HEK293 (cell line): Measurements from ENCODE around the gene DSCAM.

Experiments used
- CTCF ChIA-PET: fragments of 350-600 bp; formaldehyde crosslinking; extraction: SDS; loops from one replicate; lab custom pipeline; 2021; ENCODE audit warnings: antibody characterized with exemption; lab: Yijun Ruan, JAX
- POLR2A ChIA-PET: fragments of 300-600 bp; formaldehyde crosslinking; extraction: SDS; loops from one replicate; lab custom pipeline; 2020; ENCODE audit warnings: antibody characterized with exemption, inconsistent platforms; lab: Yijun Ruan, JAX
- H3K27ac ChIP-seq: fragments of 200-500 bp; sonication (Bioruptor generic); 2 replicates; pipeline ENCODE4 v1.5.1; 2014; ENCODE audit warnings: low read depth, low read length, control low read depth, inconsistent platforms; ENCODE audit errors: extremely low read depth
- H3K36me3 ChIP-seq, 2 experiments: fragments of 200-500 bp in 1 of 2; sonication (Bioruptor generic) in 1 of 2; 1 replicate in 1 of 2; 2 replicates in 1 of 2; pipeline ENCODE4 v1.5.1; 2014 to 2017; ENCODE audit warnings: inconsistent platforms in 2 of 2, low read length in 2 of 2; ENCODE audit not compliant: control insufficient read depth in 2 of 2, insufficient read depth in 1 of 2
- H3K4me1 ChIP-seq: fragments of 200-500 bp; sonication (Bioruptor generic); 2 replicates; pipeline ENCODE4 v1.5.1; 2014; ENCODE audit warnings: mild to moderate bottlenecking, low read length, inconsistent platforms; ENCODE audit not compliant: control insufficient read depth, insufficient read depth
- H3K4me3 ChIP-seq: 2 replicates; pipeline ENCODE4 v1.5.1; 2011; ENCODE audit warnings: low read depth, mild to moderate bottlenecking, control low read depth, low read length, moderate library complexity
- H3K9me3 ChIP-seq: fragments of 200-500 bp; sonication (Bioruptor generic); 2 replicates; pipeline ENCODE4 v1.5.1; 2014; ENCODE audit warnings: low read depth, low read length, inconsistent platforms; ENCODE audit not compliant: control insufficient read depth, insufficient read depth
- CTCF ChIP-seq: fragments of 450-650 bp; formaldehyde crosslinking; IDR thresholded peaks from 2 replicates; pipeline ENCODE4 v1.5.1; 2016; ENCODE audit warnings: missing biosample characterization, missing genetic modification characterization
- ELK4 ChIP-seq: IDR thresholded peaks from 2 replicates; pipeline ENCODE4 v1.6.1; 2011; ENCODE audit warnings: mild to moderate bottlenecking, low read depth, low read length, borderline replicate concordance
- GLI2 ChIP-seq: fragments of 450-650 bp; formaldehyde crosslinking; IDR thresholded peaks from 2 replicates; pipeline ENCODE4; 2017; ENCODE audit warnings: missing biosample characterization, missing genetic modification characterization, low read depth, borderline replicate concordance
- HOXA7 ChIP-seq: sonication (generic); formaldehyde crosslinking; IDR thresholded peaks from 2 replicates; pipeline ENCODE4 v1.8.1; 2022; ENCODE audit warnings: missing genetic modification reagents, borderline replicate concordance
- REST ChIP-seq: fragments of 450-650 bp; formaldehyde crosslinking; IDR thresholded peaks from 2 replicates; pipeline ENCODE4 v1.5.1; 2016; ENCODE audit warnings: missing biosample characterization, missing genetic modification characterization
- SP2 ChIP-seq: fragments of 450-650 bp; formaldehyde crosslinking; IDR thresholded peaks from 2 replicates; pipeline ENCODE4 v1.5.1; 2016; ENCODE audit warnings: missing biosample characterization, missing genetic modification characterization
- SP3 ChIP-seq: fragments of 450-650 bp; formaldehyde crosslinking; IDR thresholded peaks from 2 replicates; pipeline ENCODE4 v1.5.1; 2016; ENCODE audit warnings: missing biosample characterization, missing genetic modification characterization
- ZNF138 ChIP-seq: fragments of 450-650 bp; formaldehyde crosslinking; IDR thresholded peaks from 2 replicates; pipeline ENCODE4 v1.5.1; 2016; ENCODE audit warnings: missing biosample characterization, missing genetic modification characterization, borderline replicate concordance
- ZNF157 ChIP-seq: fragments of 450-650 bp; formaldehyde crosslinking; IDR thresholded peaks from 2 replicates; pipeline ENCODE4 v1.5.1; 2016; ENCODE audit warnings: missing biosample characterization, missing genetic modification characterization
- ZNF174 ChIP-seq: fragments of 450-650 bp; formaldehyde crosslinking; IDR thresholded peaks from 2 replicates; pipeline ENCODE4 v1.5.0; 2017; ENCODE audit warnings: missing biosample characterization, mild to moderate bottlenecking, missing genetic modification characterization
- ZNF202 ChIP-seq: fragments of 450-650 bp; formaldehyde crosslinking; IDR thresholded peaks from 2 replicates; pipeline ENCODE4 v1.5.1; 2016; ENCODE audit warnings: missing biosample characterization, missing genetic modification characterization, borderline replicate concordance
- ZNF221 ChIP-seq: fragments of 450-650 bp; formaldehyde crosslinking; IDR thresholded peaks from 2 replicates; pipeline ENCODE4 v1.5.1; 2017; ENCODE audit warnings: missing biosample characterization, missing genetic modification characterization, borderline replicate concordance
- ZNF350 ChIP-seq: fragments of 450-650 bp; formaldehyde crosslinking; IDR thresholded peaks from 2 replicates; pipeline ENCODE4 v1.5.0; 2017; ENCODE audit warnings: missing biosample characterization, mild to moderate bottlenecking, missing genetic modification characterization
- ZNF366 ChIP-seq: fragments of 450-650 bp; formaldehyde crosslinking; conservative IDR thresholded peaks from 2 replicates; pipeline ENCODE4 v1.5.1; 2016; ENCODE audit warnings: missing biosample characterization, missing genetic modification characterization
- ZNF394 ChIP-seq: fragments of 450-650 bp; formaldehyde crosslinking; IDR thresholded peaks from 2 replicates; pipeline ENCODE4 v1.5.1; 2016; ENCODE audit warnings: missing biosample characterization, missing genetic modification characterization, mild to moderate bottlenecking, moderate library complexity, borderline replicate concordance
- ZNF530 ChIP-seq: fragments of 450-650 bp; formaldehyde crosslinking; IDR thresholded peaks from 2 replicates; pipeline ENCODE4 v1.5.1; 2016; ENCODE audit warnings: low read depth, missing biosample characterization, missing genetic modification characterization
- ZNF639 ChIP-seq: fragments of 450-650 bp; formaldehyde crosslinking; IDR thresholded peaks from 2 replicates; pipeline ENCODE4 v1.5.1; 2016; ENCODE audit warnings: missing biosample characterization, missing genetic modification characterization
- ZNF837 ChIP-seq: fragments of 450-650 bp; formaldehyde crosslinking; IDR thresholded peaks from 2 replicates; pipeline ENCODE4 v1.5.1; 2016; ENCODE audit warnings: missing biosample characterization, missing genetic modification characterization
- ZNF843 ChIP-seq: fragments of 450-650 bp; formaldehyde crosslinking; IDR thresholded peaks from 2 replicates; pipeline ENCODE4 v1.5.1; 2016; ENCODE audit warnings: missing biosample characterization, missing genetic modification characterization
- ZXDB ChIP-seq: fragments of 450-650 bp; formaldehyde crosslinking; IDR thresholded peaks from 2 replicates; pipeline ENCODE4 v1.5.1; 2016; ENCODE audit warnings: missing biosample characterization, missing genetic modification characterization
- TF ChIP-seq, protein P1 (sequence below): fragments of 450-650 bp; formaldehyde crosslinking; IDR thresholded peaks from 2 replicates; pipeline ENCODE4 v1.5.1; 2016; ENCODE audit warnings: missing biosample characterization, missing genetic modification characterization
- TF ChIP-seq, protein P2 (sequence below): fragments of 450-650 bp; formaldehyde crosslinking; IDR thresholded peaks from 2 replicates; pipeline ENCODE4 v1.5.1; 2016; ENCODE audit warnings: missing biosample characterization, missing genetic modification characterization

Gene DSCAM

GRCh38 chr21:40011371-40011770 lies 835.6 kb downstream of the DSCAM start (continued):
- TF ChIP-seq, protein P1, sequence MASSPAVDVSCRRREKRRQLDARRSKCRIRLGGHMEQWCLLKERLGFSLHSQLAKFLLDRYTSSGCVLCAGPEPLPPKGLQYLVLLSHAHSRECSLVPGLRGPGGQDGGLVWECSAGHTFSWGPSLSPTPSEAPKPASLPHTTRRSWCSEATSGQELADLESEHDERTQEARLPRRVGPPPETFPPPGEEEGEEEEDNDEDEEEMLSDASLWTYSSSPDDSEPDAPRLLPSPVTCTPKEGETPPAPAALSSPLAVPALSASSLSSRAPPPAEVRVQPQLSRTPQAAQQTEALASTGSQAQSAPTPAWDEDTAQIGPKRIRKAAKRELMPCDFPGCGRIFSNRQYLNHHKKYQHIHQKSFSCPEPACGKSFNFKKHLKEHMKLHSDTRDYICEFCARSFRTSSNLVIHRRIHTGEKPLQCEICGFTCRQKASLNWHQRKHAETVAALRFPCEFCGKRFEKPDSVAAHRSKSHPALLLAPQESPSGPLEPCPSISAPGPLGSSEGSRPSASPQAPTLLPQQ = no peak
- TF ChIP-seq ELK4 (no peak), ZNF138 (tag by site-specific recombination) (no peak), REST (tag by site-specific recombination) (no peak), ZNF350 (no peak), ZNF843 (tag by site-specific recombination) (no peak), CTCF (tag by site-specific recombination) (no peak), ZNF174 (tag by site-specific recombination) (no peak), ZNF639 (tag by site-specific recombination) (no peak), ZNF202 (tag by site-specific recombination) (no peak), ZNF394 (tag by site-specific recombination) (no peak)

GRCh38 chr21:40002978-40003377 lies 844.0 kb downstream of the DSCAM start:
- no peaks in the 10 kb centered on the region for H3K36me3 ChIP-seq
- no peaks in the 10 kb centered on the region for H3K9me3 ChIP-seq
- CTCF ChIA-PET = interaction anchor here (2.4 kb wide), 1 partner anchor 136 kb away, joined by 8 read pairs; the partner anchor contains the start of gene PCP4
- H3K4me1 ChIP-seq = no peaks in the 10 kb centered on the region
- H3K27ac ChIP-seq = no peak overlapping the region
- POLR2A ChIA-PET = no interaction called here
- no peak overlapping the region for H3K4me3 ChIP-seq
- TF ChIP-seq ZNF350 = no peak

- Histone ChIP-seq H3K4me3 (no peak overlapping the region), H3K36me3 (no peaks in the 10 kb centered on the region), H3K4me1 (no peaks in the 10 kb centered on the region), H3K9me3 (no peaks in the 10 kb centered on the region), H3K27ac (no peak overlapping the region)
- ChIA-PET CTCF (no interaction called here), POLR2A (no interaction called here)
- TF ChIP-seq ZNF530 (tag by site-specific recombination) = no peak
- no peak for TF ChIP-seq SP2 (tag by site-specific recombination)
- TF ChIP-seq ZNF366 (tag by site-specific recombination) = no peak
- no peak for TF ChIP-seq ZNF837 (tag by site-specific recombination)
- TF ChIP-seq, protein P2, sequence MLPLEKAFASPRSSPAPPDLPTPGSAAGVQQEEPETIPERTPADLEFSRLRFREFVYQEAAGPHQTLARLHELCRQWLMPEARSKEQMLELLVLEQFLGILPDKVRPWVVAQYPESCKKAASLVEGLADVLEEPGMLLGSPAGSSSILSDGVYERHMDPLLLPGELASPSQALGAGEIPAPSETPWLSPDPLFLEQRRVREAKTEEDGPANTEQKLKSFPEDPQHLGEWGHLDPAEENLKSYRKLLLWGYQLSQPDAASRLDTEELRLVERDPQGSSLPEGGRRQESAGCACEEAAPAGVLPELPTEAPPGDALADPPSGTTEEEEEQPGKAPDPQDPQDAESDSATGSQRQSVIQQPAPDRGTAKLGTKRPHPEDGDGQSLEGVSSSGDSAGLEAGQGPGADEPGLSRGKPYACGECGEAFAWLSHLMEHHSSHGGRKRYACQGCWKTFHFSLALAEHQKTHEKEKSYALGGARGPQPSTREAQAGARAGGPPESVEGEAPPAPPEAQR (tag by site-specific recombination) = no peak
- no peak for TF ChIP-seq ZXDB
- no peak for TF ChIP-seq SP3 (tag by site-specific recombination)
- TF ChIP-seq ZNF157 = no peak
- TF ChIP-seq ZNF221 (tag by site-specific recombination) = no peak
- TF ChIP-seq HOXA7 = no peak
- no peak for TF ChIP-seq GLI2 (tag by site-specific recombination)
- no peak for TF ChIP-seq ZNF843 (tag by site-specific recombination)
These were observed 862.5 kb downstream of the DSCAM start for GRCh38 chr21:39984286-39984991.
